HCT116 (cell line): ENCODE results near the gene ABTB1. TPM values are rescaled to one million over a fixed set of nuclear protein-coding genes. Genes with fewer than 3 reads are reported as not detected.

Experiments used
- ATAC-seq: fragments of 200-7000 bp; cut with Tn5 transposase; 2 replicates; pipeline ENCODE4 v1.9.1; 2020; ENCODE audit warnings: mild to moderate bottlenecking, moderate library complexity
- BruUV-seq: library from RNA; stranded (reverse); fragments of 400-500 nt; replicated peaks from 2 replicates; lab custom pipeline; 2021; lab: Mats Ljungman, UMichigan
- CTCF ChIA-PET: fragments of 300-600 bp; sonication (Branson Sonifier 250); formaldehyde crosslinking; loops from one replicate; lab custom pipeline; 2021; ENCODE audit warnings: antibody characterized with exemption; lab: Charles Lee
- POLR2A ChIA-PET: fragments of 300-600, 350-600 bp; sonication (Branson Sonifier 250); formaldehyde crosslinking; loops from one replicate; lab custom pipeline; 2021; ENCODE audit warnings: antibody characterized with exemption; lab: Charles Lee
- RAD21 ChIA-PET, 2 experiments: fragments of 300-600 bp; sonication (Branson Sonifier 250); formaldehyde crosslinking; loops; one replicate each; lab custom pipeline; 2023; ENCODE audit warnings: low total read pairs in 2 of 2; ENCODE audit not compliant: uncharacterized antibody in 2 of 2, unreplicated experiment in 2 of 2, low non-redundant PET in 1 of 2; lab: Charles Lee
- DNase-seq: peaks from one replicate; pipeline ENCODE4 v3.0.0-alpha.2; 2010; ENCODE audit warnings: low read depth, low spot score
- H2AFZ ChIP-seq: fragments of 200-600 bp; shearing (Covaris generic), sonication (generic); 2 replicates; pipeline ENCODE4 v1.6.1; 2017; ENCODE audit warnings: low read depth, mixed run types, mixed read lengths, antibody characterized with exemption, low read length; ENCODE audit not compliant: poor library complexity, severe bottlenecking
- H3K27ac ChIP-seq: 2 replicates; pipeline ENCODE4 v1.5.1; 2012; ENCODE audit warnings: low read depth, low read length
- H3K27me3 ChIP-seq: fragments of 200-600 bp; sonication (generic); 2 replicates; pipeline ENCODE4 v1.6.1; 2016; ENCODE audit warnings: mixed run types, low read length, mixed read lengths; ENCODE audit not compliant: insufficient read depth
- H3K36me3 ChIP-seq, 2 experiments: fragments of 200-500 bp in 1 of 2; fragments of 200-600 bp in 1 of 2; sonication (Bioruptor generic) in 1 of 2; sonication (generic) in 1 of 2; 2 replicates each; pipeline versions ENCODE4 v1.5.1 to v1.6.1; 2014 to 2016; ENCODE audit warnings: low read length in 2 of 2, inconsistent platforms in 1 of 2, mixed read lengths in 1 of 2, mixed run types in 1 of 2; ENCODE audit not compliant: insufficient read depth in 2 of 2, control insufficient read depth in 1 of 2
- H3K4me1 ChIP-seq, 2 experiments: fragments of 200-600 bp in 1 of 2; sonication (generic) in 1 of 2; 2 replicates each; pipeline versions ENCODE4 v1.5.1 to v1.6.1; 2012 to 2017; ENCODE audit warnings: low read length in 2 of 2, inconsistent platforms in 1 of 2, mild to moderate bottlenecking in 1 of 2, mixed read lengths in 1 of 2, mixed run types in 1 of 2, moderate library complexity in 1 of 2; ENCODE audit not compliant: insufficient read depth in 2 of 2, control insufficient read depth in 1 of 2
- H3K4me2 ChIP-seq: fragments of 200-600 bp; sonication (generic); 2 replicates; pipeline ENCODE4 v1.6.1; 2017; ENCODE audit warnings: mixed run types, low read length, mixed read lengths
- H3K4me3 ChIP-seq, 2 experiments: fragments of 200-600 bp in 1 of 2; sonication (generic) in 1 of 2; replicated peaks in 1 of 2; 2 replicates each; pipeline ENCODE4 v1.5.1; 2011 to 2016; ENCODE audit warnings: low read length in 2 of 2, control low read depth in 1 of 2, low read depth in 1 of 2, mild to moderate bottlenecking in 1 of 2, mixed read lengths in 1 of 2, mixed run types in 1 of 2
- H3K79me2 ChIP-seq: fragments of 200-600 bp; sonication (generic); 2 replicates; pipeline ENCODE4 v1.6.1; 2017; ENCODE audit warnings: mild to moderate bottlenecking, mixed run types, low read length, moderate library complexity, mixed read lengths; ENCODE audit not compliant: insufficient read depth
- H3K9ac ChIP-seq: fragments of 200-600 bp; sonication (generic); 2 replicates; pipeline ENCODE4 v1.6.1; 2016; ENCODE audit warnings: low read length, mixed read lengths
- H3K9me2 ChIP-seq: fragments of 200-600 bp; sonication (generic), shearing (Covaris generic); 2 replicates; pipeline ENCODE4 v1.6.1; 2017; ENCODE audit warnings: mixed run types, mild to moderate bottlenecking, moderate library complexity; ENCODE audit not compliant: insufficient read depth
- H3K9me3 ChIP-seq, 2 experiments: fragments of 200-500 bp in 1 of 2; fragments of 200-600 bp in 1 of 2; sonication (Bioruptor generic) in 1 of 2; sonication (generic) in 1 of 2; 2 replicates each; pipeline ENCODE4 v1.6.1; 2014 to 2017; ENCODE audit warnings: low read length in 2 of 2, mixed read lengths in 2 of 2, inconsistent platforms in 1 of 2, low read depth in 1 of 2, mild to moderate bottlenecking in 1 of 2, mixed run types in 1 of 2, moderate library complexity in 1 of 2; ENCODE audit not compliant: control insufficient read depth in 1 of 2, insufficient read depth in 1 of 2
- H4K20me1 ChIP-seq: fragments of 200-600 bp; sonication (generic), shearing (Covaris generic); 2 replicates; pipeline ENCODE4 v1.6.1; 2017; ENCODE audit warnings: mixed run types, mild to moderate bottlenecking, moderate library complexity; ENCODE audit not compliant: insufficient read depth
- FOSL1 ChIP-seq: IDR thresholded peaks from 2 replicates; pipeline ENCODE4 v1.6.1; 2012; ENCODE audit warnings: low read depth
- intact Hi-C: fragments of 100-400 bp; cut with micrococcal nuclease; formaldehyde crosslinking; loops from 2 replicates; pipeline ENCODE4 v1.10.0; 2022
- total RNA-seq: library from RNA; stranded (reverse); gene quantifications from one replicate; pipeline ENCODE4 v1.2.1, GENCODE V29; 2021; ENCODE audit not compliant: unreplicated experiment

Gene ABTB1
- total RNA-seq, 1 experiment from 2014 or later, result 19.4 TPM

DNA sequence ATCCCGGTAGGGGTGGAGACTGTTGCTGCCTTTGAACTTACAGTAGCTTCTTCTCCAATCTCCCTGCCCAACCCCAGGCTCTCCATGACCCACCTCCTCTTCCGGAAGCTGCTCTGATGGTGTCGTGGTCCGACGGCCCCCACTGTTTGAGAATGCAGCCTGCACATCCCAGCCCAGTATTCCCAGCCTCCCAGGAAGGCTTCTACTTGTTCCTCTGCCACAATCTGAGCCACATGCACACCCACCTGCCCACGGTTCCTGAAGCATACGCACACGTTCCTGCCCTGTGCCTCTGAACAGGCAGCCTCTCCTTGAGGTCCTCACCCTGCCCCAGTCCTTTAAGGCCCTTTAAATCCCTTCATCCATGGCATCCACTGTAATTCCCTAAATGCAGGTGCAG is 57.4 kb downstream of the ABTB1 start:
- DNase-seq (no peak), ATAC-seq (no peak)
- Histone ChIP-seq H3K27me3 (no peaks in the 10 kb centered on the region), H2AFZ (no peak overlapping the region), H3K4me3 (no peak overlapping the region), H3K4me2 (no peak overlapping the region), H4K20me1 (no peaks in the 10 kb centered on the region), H3K9ac (no peak overlapping the region), H3K36me3 (no peaks in the 10 kb centered on the region), H3K9me3 (no peaks in the 10 kb centered on the region), H3K4me1 (peaks cover 0 to 11% of the 10 kb centered on the region in 2 experiments; a peak in 2 of 4 replicates), H3K27ac (no peak overlapping the region), H3K9me2 (no peaks in the 10 kb centered on the region), H3K79me2 (no peaks in the 10 kb centered on the region)
- no TSS peak for BruUV-seq
- intact Hi-C loops, result no loop called here
- RAD21 ChIA-PET, result no interaction called here
- CTCF ChIA-PET, result no interaction called here
- POLR2A ChIA-PET, result no interaction called here
- no peak for TF ChIP-seq FOSL1

Other genes starting within 250 kb of the ABTB1 start
- 35.1 TPM for gene TPRA1, start 82.2 kb upstream of the ABTB1 start, total RNA-seq
- 145 TPM for gene MCM2, start 74.5 kb upstream of the ABTB1 start, total RNA-seq
- 5.7 TPM for gene PODXL2, start 43.8 kb upstream of the ABTB1 start, total RNA-seq
- gene MGLL, start 149.6 kb downstream of the ABTB1 start, total RNA-seq, result 6.8 TPM
- gene KBTBD12, start 242.3 kb downstream of the ABTB1 start, total RNA-seq, result not detected